Measurements from ENCODE around the gene PRELID1. TPM values are rescaled to one million over a fixed set of nuclear protein-coding genes. Genes with fewer than 3 reads are reported as not detected.
"Not testable (repeated sequence)": the region's sequence is repeated elsewhere in the genome, so short reads cannot be mapped to it uniquely, and the experiment has no call there.

The PRELID1 gene
- total and polyA plus RNA-seq, 8 donors, result 72.3 to 154 (median 86.4) TPM

DNA sequence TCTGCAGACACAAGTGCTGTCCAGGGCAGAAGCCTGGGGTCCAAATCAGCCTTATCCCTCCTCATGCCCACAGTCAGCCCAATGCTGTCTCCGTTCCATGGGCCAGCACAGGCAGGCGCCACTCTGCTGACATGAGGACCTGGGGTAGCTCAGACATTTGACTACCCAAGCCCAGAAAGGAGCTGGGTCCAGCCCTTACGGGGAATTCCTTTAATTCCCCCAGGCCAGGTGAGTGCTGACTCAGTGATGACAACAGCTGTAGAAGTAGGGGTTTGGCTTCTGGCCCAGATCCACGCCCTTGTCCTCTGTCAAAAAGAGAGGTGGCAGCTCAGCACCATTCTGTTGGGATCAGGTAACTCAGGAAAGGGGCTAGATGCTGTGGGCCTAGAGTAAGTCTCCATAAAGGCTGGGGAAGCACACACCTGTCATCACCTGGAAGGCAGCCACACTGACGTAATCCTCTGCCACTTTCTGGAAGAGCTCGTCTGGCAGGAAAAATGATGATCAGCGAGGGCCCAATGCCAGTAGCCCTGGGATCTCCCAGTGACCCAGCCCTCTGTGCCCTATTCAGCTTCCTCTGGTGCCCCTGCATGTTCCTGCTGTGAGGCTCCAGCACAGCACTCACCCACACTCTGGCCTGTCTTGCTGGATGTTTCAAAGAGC lies 2.0 kb upstream of the PRELID1 start:
- Histone ChIP-seq H3K27ac (peak overlapping the region; percentile 72 to 89), H3K9me3 (no peaks in the 10 kb centered on the region), H3K27me3 (no peaks in the 10 kb centered on the region), H3K4me3 (peak overlapping the region in 1 of 2 donors; percentile 99), H3K36me3 (peaks cover 0 to 28% of the 10 kb centered on the region in 2 donors), H3K4me1 (peaks cover 36 to 85% of the 10 kb centered on the region in 2 donors)
- TF ChIP-seq, protein P1, sequence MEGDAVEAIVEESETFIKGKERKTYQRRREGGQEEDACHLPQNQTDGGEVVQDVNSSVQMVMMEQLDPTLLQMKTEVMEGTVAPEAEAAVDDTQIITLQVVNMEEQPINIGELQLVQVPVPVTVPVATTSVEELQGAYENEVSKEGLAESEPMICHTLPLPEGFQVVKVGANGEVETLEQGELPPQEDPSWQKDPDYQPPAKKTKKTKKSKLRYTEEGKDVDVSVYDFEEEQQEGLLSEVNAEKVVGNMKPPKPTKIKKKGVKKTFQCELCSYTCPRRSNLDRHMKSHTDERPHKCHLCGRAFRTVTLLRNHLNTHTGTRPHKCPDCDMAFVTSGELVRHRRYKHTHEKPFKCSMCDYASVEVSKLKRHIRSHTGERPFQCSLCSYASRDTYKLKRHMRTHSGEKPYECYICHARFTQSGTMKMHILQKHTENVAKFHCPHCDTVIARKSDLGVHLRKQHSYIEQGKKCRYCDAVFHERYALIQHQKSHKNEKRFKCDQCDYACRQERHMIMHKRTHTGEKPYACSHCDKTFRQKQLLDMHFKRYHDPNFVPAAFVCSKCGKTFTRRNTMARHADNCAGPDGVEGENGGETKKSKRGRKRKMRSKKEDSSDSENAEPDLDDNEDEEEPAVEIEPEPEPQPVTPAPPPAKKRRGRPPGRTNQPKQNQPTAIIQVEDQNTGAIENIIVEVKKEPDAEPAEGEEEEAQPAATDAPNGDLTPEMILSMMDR (IDR thresholded peaks at IDR 0.05), result no peak
- intact Hi-C loops (cut with DNase I), result no loop called here
- DNase-seq, result peak in 2 of 4 donors; percentile 54 to 69
- ATAC-seq, result peak; percentile 55

DNA sequence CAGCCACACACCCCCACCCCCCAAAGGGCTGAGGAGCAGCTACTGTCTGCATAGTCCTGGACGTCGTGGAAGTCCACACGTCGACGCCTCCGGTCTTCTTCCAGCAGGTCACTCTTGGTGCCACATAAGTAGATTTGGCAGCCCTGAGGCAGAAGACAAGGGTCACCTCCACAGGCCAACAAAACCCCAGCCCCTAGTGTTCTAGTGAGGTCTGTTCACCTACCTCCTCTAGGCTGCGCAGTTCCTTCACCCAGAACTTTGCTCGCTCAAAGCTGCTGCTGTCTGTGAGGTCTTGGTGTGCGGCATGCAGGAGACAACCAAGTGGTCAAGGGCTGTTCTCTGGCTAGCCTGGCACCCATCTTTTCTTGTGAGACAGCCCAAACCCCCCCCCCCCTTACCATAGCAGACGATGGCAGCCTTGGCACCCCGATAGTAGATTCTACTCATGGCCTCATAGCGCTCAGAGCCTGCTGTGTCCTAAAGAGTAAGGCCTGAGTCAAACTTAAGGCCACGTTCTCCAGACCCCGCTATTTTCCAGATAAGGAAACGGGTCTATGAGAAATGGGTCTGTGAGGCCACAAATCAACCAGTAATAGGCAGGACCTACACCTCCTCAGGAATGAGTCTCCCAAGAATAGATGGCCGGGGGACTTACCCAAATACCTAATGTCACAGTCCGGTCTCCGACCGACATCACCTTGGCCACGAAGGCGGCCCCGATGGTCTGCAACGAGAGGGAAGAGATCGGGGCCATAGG lies 1.1 kb upstream of the PRELID1 start:
- no peaks in the 10 kb centered on the region for H3K27me3 ChIP-seq
- ATAC-seq (no peak), DNase-seq (no peak)
- H3K9me3 ChIP-seq, result no peaks in the 10 kb centered on the region
- intact Hi-C loops (cut with DNase I), result no loop called here
- TF ChIP-seq, protein P1 (IDR thresholded peaks at IDR 0.05), result no peak
- peaks cover 39 to 87% of the 10 kb centered on the region in 2 donors for H3K4me1 ChIP-seq
- H3K27ac ChIP-seq, result peak overlapping the region; percentile 76 to 89
- H3K36me3 ChIP-seq, result peaks cover 0 to 37% of the 10 kb centered on the region in 2 donors
- peak overlapping the region; percentile 92 to 99 for H3K4me3 ChIP-seq

DNA sequence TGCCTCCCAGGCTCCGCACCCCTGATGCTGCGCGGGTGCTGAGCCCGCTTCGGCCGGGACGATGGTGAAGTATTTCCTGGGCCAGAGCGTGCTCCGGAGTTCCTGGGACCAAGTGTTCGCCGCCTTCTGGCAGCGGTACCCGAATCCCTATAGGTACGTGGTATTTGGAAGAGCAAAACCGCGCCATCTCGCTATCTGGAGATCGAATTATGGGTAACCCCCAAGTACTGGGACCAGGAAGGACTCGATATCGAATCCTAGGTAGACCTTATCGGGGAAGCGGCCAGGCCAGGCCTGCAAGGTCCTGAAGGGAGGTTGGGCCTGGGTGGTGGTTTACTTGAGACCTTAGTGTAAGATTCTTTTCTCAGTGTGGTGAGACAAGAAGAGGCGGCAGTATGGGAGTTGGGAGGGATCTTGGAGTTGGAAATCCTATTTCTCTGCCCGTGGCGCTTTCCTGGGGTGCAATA lies 359 bp downstream of the PRELID1 start:
- TF ChIP-seq, protein P1 (IDR thresholded peaks at IDR 0.05), result no peak
- peaks cover 39 to 87% of the 10 kb centered on the region in 2 donors for H3K4me1 ChIP-seq
- ATAC-seq, result no peak
- peak overlapping the region; percentile 92 to 99 for H3K4me3 ChIP-seq
- DNase-seq, result no peak
- H3K9me3 ChIP-seq, result no peaks in the 10 kb centered on the region
- H3K36me3 ChIP-seq, result peaks cover 0 to 42% of the 10 kb centered on the region in 2 donors
- intact Hi-C loops (cut with DNase I), result no loop called here
- no peaks in the 10 kb centered on the region for H3K27me3 ChIP-seq
- H3K27ac ChIP-seq, result peak overlapping the region; percentile 76 to 89

DNA sequence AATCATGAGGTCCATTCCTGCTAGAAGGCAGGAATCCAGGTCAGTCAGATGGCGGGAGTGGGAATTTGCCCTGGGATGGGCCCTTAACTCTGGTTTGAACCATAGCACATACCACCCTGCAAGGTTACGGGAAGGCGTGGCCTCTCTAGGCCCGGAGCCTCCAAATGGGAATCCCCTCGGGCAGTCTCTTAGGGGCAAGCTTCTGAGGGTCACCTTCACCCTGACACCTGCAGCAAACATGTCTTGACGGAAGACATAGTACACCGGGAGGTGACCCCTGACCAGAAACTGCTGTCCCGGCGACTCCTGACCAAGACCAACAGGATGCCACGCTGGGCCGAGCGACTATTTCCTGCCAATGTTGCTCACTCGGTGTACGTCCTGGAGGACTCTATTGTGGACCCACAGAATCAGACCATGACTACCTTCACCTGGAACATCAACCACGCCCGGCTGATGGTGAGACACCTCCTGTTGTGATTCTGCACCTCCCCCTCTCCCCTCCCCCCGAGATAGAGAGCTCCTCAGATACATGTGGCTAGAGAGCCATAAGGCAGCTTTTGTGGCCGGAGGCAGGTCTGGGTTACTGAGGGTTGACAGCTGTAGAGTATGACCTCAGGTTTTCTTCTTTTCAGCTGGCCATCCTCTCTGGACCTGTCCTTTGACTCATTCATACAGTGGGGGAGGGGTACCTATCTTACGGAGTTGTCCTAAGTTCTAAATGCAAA lies 957 bp downstream of the PRELID1 start:
- Histone ChIP-seq H3K27ac (peak overlapping the region in 1 of 2 donors; percentile 89), H3K4me3 (peak overlapping the region; percentile 92 to 99), H3K4me1 (peaks cover 39 to 87% of the 10 kb centered on the region in 2 donors), H3K36me3 (peaks cover 0 to 42% of the 10 kb centered on the region in 2 donors), H3K9me3 (no peaks in the 10 kb centered on the region), H3K27me3 (no peaks in the 10 kb centered on the region)
- ATAC-seq (no peak), DNase-seq (no peak)
- intact Hi-C loops (cut with DNase I), result no loop called here
- TF ChIP-seq, protein P1 (IDR thresholded peaks at IDR 0.05), result no peak

DNA sequence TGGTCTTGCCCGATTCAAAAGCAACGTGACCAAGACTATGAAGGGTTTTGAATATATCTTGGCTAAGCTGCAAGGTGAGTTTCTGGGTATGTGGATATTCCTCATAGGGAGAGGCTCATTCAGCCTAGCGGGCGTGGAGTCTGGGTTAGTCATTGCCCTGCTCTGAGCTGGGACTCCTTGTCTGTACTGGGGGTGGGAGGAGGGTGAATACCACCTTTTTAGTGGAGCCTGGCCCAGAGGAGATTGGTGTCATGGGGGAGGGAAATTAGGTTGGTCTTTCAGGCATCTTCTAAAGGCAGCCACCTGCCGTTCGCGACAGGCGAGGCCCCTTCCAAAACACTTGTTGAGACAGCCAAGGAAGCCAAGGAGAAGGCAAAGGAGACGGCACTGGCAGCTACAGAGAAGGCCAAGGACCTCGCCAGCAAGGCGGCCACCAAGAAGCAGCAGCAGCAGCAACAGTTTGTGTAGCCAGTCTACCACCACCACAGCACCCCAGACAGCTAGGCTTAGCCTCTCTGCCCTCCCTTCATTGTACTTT lies 2.6 kb downstream of the PRELID1 start:
- Histone ChIP-seq H3K4me1 (peaks cover 34 to 87% of the 10 kb centered on the region in 2 donors), H3K4me3 (peak overlapping the region in 1 of 2 donors; percentile 99), H3K36me3 (peaks cover 0 to 40% of the 10 kb centered on the region in 2 donors), H3K27ac (peak overlapping the region in 1 of 2 donors; percentile 89)
- H3K27me3 ChIP-seq; DNase-seq; ATAC-seq; intact Hi-C loops (cut with DNase I); H3K9me3 ChIP-seq: not testable (repeated sequence)
